Pons (tissue), 1 donor: ENCODE measurements around the gene MPDU1.

Experiments
- DNase-seq: peaks from one replicate; pipeline ENCODE4 v3.0.0-alpha.2; 2016; ENCODE audit warnings: low spot score

The MPDU1 gene

DNA sequence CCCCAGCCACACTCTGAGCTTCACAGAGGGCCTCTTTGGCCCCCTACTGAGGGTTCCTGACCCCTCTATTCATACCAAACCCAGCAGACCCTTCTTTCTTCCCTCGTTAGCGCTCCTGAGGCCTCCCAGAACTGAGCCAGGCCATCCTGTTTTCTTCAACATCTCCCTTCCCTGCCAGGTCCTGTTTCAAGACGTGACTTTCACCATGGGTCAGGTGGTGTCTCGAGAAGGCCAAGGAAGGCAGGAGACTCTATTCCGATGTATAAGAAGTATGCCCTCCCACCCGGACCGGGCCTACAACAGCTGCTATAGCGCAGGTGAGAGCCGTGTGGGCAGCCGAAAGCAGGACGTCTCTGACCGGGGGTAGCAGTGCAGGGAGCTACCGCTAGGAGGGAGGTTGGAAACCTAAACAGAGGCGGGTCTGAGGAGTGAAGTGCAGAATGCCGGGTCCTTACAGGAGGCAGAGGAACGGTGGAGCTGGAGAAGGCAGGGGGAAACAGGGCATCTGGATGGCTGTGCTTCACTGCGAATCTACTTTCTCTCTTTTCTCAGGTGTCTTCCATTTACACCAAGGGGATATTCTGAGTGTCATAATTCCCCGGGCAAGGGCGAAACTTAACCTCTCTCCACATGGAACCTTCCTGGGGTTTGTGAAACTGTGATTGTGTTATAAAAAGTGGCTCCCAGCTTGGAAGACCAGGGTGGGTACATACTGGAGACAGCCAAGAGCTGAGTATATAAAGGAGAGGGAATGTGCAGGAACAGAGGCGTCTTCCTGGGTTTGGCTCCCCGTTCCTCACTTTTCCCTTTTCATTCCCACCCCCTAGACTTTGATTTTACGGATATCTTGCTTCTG lies 23.3 kb upstream of the MPDU1 start:
- DNase-seq = no peak

- DNase-seq = peak; percentile 79
Measured at GRCh38 chr17:7561028-7561575, 22.6 kb upstream of the MPDU1 start.

GRCh38 chr17:7561589-7562207 lies 22.0 kb upstream of the MPDU1 start, which contains the start of gene SENP3:
SENP3 (plus strand) TSS chr17:7561919; CDS start chr17:7563077, 1,158 bp downstream.
- DNase-seq = peak; percentile 82

GRCh38 chr17:7562208-7562605 lies 21.4 kb upstream of the MPDU1 start:
- no peak for DNase-seq

DNA sequence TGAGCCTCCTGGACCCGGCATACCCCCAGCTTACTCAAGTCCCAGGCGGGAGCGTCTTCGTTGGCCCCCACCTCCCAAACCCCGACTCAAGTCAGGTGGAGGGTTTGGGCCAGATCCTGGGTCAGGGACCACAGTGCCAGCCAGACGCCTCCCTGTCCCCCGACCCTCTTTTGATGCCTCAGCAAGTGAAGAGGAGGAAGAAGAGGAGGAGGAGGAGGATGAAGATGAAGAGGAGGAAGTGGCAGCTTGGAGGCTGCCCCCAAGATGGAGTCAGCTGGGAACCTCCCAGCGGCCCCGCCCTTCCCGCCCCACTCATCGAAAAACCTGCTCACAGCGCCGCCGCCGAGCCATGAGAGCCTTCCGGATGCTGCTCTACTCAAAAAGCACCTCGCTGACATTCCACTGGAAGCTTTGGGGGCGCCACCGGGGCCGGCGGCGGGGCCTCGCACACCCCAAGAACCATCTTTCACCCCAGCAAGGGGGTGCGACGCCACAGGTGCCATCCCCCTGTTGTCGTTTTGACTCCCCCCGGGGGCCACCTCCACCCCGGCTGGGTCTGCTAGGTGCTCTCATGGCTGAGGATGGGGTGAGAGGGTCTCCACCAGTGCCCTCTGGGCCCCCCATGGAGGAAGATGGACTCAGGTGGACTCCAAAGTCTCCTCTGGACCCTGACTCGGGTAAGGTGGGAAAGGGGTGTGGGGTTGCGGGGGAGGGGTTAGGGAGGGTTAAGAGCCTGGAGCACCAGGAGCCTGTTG lies 20.4 kb upstream of the MPDU1 start:
- DNase-seq = no peak

GRCh38 chr17:7569571-7569970 lies 14.1 kb upstream of the MPDU1 start:
- no peak for DNase-seq

- DNase-seq = no peak
Measured at GRCh38 chr17:7570351-7570750, 13.3 kb upstream of the MPDU1 start.

GRCh38 chr17:7572338-7572587 lies 11.4 kb upstream of the MPDU1 start:
- no peak for DNase-seq

- peak; percentile 99 for DNase-seq
Measured at GRCh38 chr17:7572588-7573323, 10.9 kb upstream of the MPDU1 start.

DNA sequence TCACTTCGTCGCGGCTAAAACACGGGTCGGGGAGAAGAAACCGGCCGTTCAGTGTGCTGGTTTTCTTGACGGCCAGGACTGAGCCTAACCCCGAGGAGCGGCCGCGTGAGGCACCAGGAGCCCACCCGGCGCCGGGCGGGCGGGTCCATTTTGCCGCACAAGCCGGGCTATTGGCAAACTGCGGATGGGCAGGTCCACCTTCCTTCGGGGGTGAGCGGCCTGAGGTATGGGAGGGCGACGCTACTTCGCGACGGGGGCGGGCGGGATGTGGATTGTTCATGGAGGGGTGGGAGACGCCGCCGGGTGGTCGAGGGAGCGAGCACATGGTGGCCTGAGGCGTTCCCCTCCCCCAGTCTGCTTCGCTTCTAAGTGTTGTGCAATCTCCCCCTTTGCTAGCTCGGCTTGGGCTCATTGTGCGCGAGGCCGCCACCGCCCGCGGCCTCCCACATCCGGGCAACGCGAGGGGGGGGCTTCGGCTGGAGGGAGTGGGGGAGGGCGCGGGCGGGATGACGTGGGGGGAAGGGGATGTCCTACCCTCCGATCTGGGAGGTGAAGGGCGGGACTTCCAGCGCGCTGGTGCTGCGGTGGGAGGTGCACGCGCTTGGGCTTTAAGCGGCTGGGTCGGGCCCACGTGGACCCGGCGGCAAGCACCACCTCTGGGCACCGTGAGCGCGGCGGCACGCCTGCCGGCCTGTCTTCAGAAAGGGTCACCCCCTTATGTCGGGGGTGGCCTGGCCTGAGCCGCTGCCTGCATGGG lies 10.2 kb upstream of the MPDU1 start:
- peak; percentile 92 for DNase-seq

DNA sequence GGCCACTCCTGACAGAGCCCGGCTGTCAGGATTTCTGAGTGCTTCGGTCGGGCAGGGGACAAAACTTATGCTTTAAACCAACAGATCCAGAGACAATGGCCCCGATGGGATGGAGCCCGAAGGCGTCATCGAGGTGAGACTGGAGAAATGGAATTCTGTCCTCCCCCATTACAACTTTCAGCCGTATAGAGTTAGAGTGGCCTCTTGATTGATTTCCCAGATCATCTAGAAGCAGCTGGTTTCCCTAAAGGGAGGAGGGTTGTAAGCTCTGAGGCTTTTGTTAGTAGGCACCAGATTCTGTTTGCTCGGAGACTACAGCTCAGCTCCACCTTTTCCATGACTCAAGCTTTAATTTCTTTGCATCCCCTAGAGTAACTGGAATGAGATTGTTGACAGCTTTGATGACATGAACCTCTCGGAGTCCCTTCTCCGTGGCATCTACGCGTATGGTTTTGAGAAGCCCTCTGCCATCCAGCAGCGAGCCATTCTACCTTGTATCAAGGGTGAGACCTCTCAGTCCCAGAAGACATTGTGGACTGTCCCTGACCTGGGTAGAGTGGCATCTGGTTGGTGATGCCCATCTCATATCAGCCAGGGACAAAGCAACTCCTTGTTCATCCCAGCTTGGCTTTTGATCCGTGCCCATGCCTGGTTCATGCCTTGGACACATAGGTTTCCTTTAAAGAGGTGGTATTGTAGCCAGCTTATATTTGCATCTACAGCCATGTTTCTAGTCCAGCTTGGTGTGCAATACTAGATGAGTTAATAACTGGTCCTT lies 9.3 kb upstream of the MPDU1 start:
- DNase-seq = no peak

DNA sequence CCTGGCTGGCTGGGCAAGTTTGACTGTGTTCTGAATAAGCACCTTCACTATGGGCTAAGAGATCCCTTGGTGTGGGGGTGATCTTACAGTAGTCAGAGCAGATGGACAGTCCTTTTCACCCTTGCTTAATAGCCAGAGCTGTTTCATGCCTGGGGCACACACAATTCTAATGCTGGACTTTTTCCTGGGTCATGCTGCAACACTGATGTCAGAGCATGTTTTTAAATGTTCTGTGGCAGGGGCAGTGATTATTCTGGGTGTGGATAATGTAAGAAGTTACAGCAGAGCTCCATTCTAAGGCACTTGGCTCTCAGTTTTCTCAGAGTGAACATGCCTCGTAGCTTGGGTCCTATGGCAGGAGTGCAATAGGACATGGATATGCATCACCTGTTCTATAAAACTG lies 8.2 kb upstream of the MPDU1 start:
- no peak for DNase-seq

- DNase-seq = no peak
Measured at GRCh38 chr17:7575959-7576358, 7.7 kb upstream of the MPDU1 start.

DNA sequence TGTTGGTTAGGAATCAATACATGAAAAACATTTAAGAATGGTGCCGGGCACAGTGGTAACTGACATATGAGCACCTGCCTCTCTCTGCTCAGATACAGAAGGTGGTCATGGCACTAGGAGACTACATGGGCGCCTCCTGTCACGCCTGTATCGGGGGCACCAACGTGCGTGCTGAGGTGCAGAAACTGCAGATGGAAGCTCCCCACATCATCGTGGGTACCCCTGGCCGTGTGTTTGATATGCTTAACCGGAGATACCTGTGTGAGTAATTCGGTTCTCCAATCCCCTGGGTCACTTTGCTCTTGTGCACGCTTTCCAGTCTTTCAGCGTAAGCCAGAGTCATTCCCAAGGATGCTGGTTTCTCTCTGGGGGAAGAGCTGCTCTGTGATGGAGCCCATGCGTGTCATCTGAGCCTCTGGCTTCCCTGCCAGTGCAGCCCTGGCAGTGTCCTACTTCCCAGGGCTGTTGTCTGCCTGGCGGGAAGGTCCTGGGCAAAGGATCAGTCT lies 7.2 kb upstream of the MPDU1 start:
- no peak for DNase-seq

- DNase-seq = no peak
Measured at GRCh38 chr17:7577327-7578199, 6.1 kb upstream of the MPDU1 start.

- DNase-seq = peak; percentile 73
Measured at GRCh38 chr17:7579001-7579833, 4.4 kb upstream of the MPDU1 start, which contains the start of gene CD68. CD68 (plus strand) TSS chr17:7579638; CDS start chr17:7579678, 40 bp downstream.

GRCh38 chr17:7579834-7580603 lies 3.6 kb upstream of the MPDU1 start:
- no peak for DNase-seq
